Natural killer cell (primary cell): ENCODE results near the gene MCF2L. TPM values are rescaled to one million over a fixed set of nuclear protein-coding genes. Genes with fewer than 3 reads are reported as not detected.

ENCODE experiments used
- ATAC-seq, 3 donors: fragments of 150-1000 bp in 2 of 3; fragments of 200-7000 bp in 1 of 3; cut with Tn5 transposase; 1 replicate in 1 of 3; 2 replicates in 2 of 3; pipeline ENCODE4 v1.10.0; 2021; ENCODE audit warnings: mild to moderate bottlenecking in 2 of 3, moderate library complexity in 2 of 3
- DNase-seq, 2 donors: peaks; one replicate each; pipeline versions ENCODE4 v3.0.0 to v3.0.0-alpha.2; 2013 to 2021; ENCODE audit warnings: mixed read lengths in 1 of 2
- H3K27ac ChIP-seq: one replicate; pipeline ENCODE4 v1.5.1; 2013; ENCODE audit warnings: mild to moderate bottlenecking, low read length
- H3K27me3 ChIP-seq: one replicate; pipeline ENCODE4 v1.6.1; 2013; ENCODE audit warnings: low read length; ENCODE audit not compliant: control insufficient read depth, insufficient read depth
- H3K36me3 ChIP-seq: one replicate; pipeline ENCODE4 v1.6.1; 2013; ENCODE audit warnings: low read length; ENCODE audit not compliant: control insufficient read depth, insufficient read depth
- H3K4me1 ChIP-seq: one replicate; pipeline ENCODE4 v1.6.1; 2013; ENCODE audit warnings: low read length; ENCODE audit not compliant: control insufficient read depth, insufficient read depth
- H3K4me3 ChIP-seq: one replicate; pipeline ENCODE4 v1.5.1; 2013; ENCODE audit warnings: low read length
- H3K9me3 ChIP-seq: one replicate; pipeline ENCODE4 v1.6.1; 2013; ENCODE audit warnings: low read length; ENCODE audit not compliant: control insufficient read depth, insufficient read depth
- H3K27ac Mint-ChIP-seq, 2 donors: one replicate each; pipeline ENCODE4 v1.8.0; 2022; ENCODE audit warnings: mild to moderate bottlenecking in 2 of 2, mixed read lengths in 2 of 2, moderate library complexity in 1 of 2
- H3K27me3 Mint-ChIP-seq, 2 donors: one replicate each; pipeline ENCODE4 v1.8.0; 2022; ENCODE audit warnings: low read depth in 2 of 2, mixed read lengths in 2 of 2
- H3K36me3 Mint-ChIP-seq: one replicate; pipeline ENCODE4 v1.8.0; 2022; ENCODE audit warnings: mixed read lengths
- H3K4me1 Mint-ChIP-seq, 2 donors: one replicate each; pipeline ENCODE4 v1.8.0; 2022; ENCODE audit warnings: mixed read lengths in 2 of 2
- H3K4me3 Mint-ChIP-seq: one replicate; pipeline ENCODE4 v1.8.0; 2022; ENCODE audit warnings: mild to moderate bottlenecking, moderate library complexity, mixed read lengths
- H3K9me3 Mint-ChIP-seq, 2 donors: one replicate each; pipeline ENCODE4 v1.8.0; 2022; ENCODE audit warnings: mixed read lengths in 2 of 2
- CTCF ChIP-seq: fragments of 200-600 bp; IDR thresholded peaks from one replicate; pipeline ENCODE4 v1.8.0; 2022; ENCODE audit warnings: antibody characterized with exemption
- WGBS: methylation state at CpG from one replicate; pipeline ENCODE4 v1.1.7; 2013; ENCODE audit warnings: missing lambda C conversion rate; ENCODE audit not compliant: insufficient coverage; 5-methylcytosine and 5-hydroxymethylcytosine counted together
- intact Hi-C: fragments of 100-400 bp; cut with micrococcal nuclease; formaldehyde crosslinking; loops from one replicate; pipeline ENCODE4 v1.14.2; 2022
- total RNA-seq, 4 donors: library from RNA; stranded (reverse); fragments of 120-200 nt in 1 of 4; gene quantifications; one replicate each; pipeline versions ENCODE4 v1.2.3 to v1.2.4, GENCODE V29; 2013 to 2022

MCF2L gene
- total RNA-seq, 3 donors from 2014 or later (not counting 1 experiment from before 2014, with no cell fraction given), result 1.7 to 3.0 (median 3.0) TPM

GRCh38 chr13:113060557-113061270 lies 91.7 kb downstream of the MCF2L start:
- H3K27me3 ChIP-seq, result no peaks in the 10 kb centered on the region
- intact Hi-C loops, result no loop called here
- H3K9me3 Mint-ChIP-seq, result no peaks in the 10 kb centered on the region
- DNase-seq (no peak), ATAC-seq (no peak)
- no peaks in the 10 kb centered on the region for H3K27me3 Mint-ChIP-seq
- H3K27ac ChIP-seq, result no peak overlapping the region
- H3K9me3 ChIP-seq, result peaks cover 13% of the 10 kb centered on the region
- no peaks in the 10 kb centered on the region for H3K4me1 ChIP-seq
- no peak for TF ChIP-seq CTCF
- H3K4me3 ChIP-seq, result no peak overlapping the region
- no peak overlapping the region for H3K27ac Mint-ChIP-seq
- WGBS, result 95% methylated on average over 32 of the region's 34 CpGs
- no peaks in the 10 kb centered on the region for H3K36me3 ChIP-seq
- H3K4me3 Mint-ChIP-seq, result no peak overlapping the region
- no peaks in the 10 kb centered on the region for H3K4me1 Mint-ChIP-seq
- no peaks in the 10 kb centered on the region for H3K36me3 Mint-ChIP-seq

- no peak overlapping the region for H3K4me3 ChIP-seq
- ATAC-seq (no peak), DNase-seq (no peak)
- 93% methylated on average over 9 of the region's 9 CpGs for WGBS
- no peaks in the 10 kb centered on the region for H3K4me1 ChIP-seq
- Mint-ChIP-seq H3K4me3 (no peak overlapping the region), H3K27ac (no peak overlapping the region), H3K36me3 (no peaks in the 10 kb centered on the region), H3K9me3 (no peaks in the 10 kb centered on the region), H3K4me1 (no peaks in the 10 kb centered on the region), H3K27me3 (no peaks in the 10 kb centered on the region)
- TF ChIP-seq CTCF, result no peak
- no peak overlapping the region for H3K27ac ChIP-seq
- no peaks in the 10 kb centered on the region for H3K27me3 ChIP-seq
- intact Hi-C loops, result no loop called here
- no peaks in the 10 kb centered on the region for H3K36me3 ChIP-seq
- H3K9me3 ChIP-seq, result peaks cover 13% of the 10 kb centered on the region
Observed at GRCh38 chr13:113061271-113061625, 92.2 kb downstream of the MCF2L start.

GRCh38 chr13:113061796-113062425 lies 92.9 kb downstream of the MCF2L start:
- Histone ChIP-seq H3K27me3 (no peaks in the 10 kb centered on the region), H3K27ac (no peak overlapping the region), H3K36me3 (no peaks in the 10 kb centered on the region), H3K9me3 (peaks cover 13% of the 10 kb centered on the region), H3K4me3 (no peak overlapping the region), H3K4me1 (no peaks in the 10 kb centered on the region)
- DNase-seq, result no peak
- Mint-ChIP-seq H3K9me3 (no peaks in the 10 kb centered on the region), H3K27ac (no peak overlapping the region), H3K36me3 (no peaks in the 10 kb centered on the region), H3K4me1 (no peaks in the 10 kb centered on the region), H3K4me3 (no peak overlapping the region), H3K27me3 (no peaks in the 10 kb centered on the region)
- TF ChIP-seq CTCF, result no peak
- 91% methylated on average over 14 of the region's 14 CpGs for WGBS
- ATAC-seq, result no peak
- intact Hi-C loops, result no loop called here
